Measurements from ENCODE around the gene CCDC136. TPM values are rescaled to one million over a fixed set of nuclear protein-coding genes. Genes with fewer than 3 reads are reported as not detected.
A peak's percentile ranks its signal among the peaks of the same experiment; 100 is the strongest.

Gene CCDC136
- total RNA-seq, 3 donors from 2014 or later = 6.4 to 9.5 (median 9.4) TPM

DNA sequence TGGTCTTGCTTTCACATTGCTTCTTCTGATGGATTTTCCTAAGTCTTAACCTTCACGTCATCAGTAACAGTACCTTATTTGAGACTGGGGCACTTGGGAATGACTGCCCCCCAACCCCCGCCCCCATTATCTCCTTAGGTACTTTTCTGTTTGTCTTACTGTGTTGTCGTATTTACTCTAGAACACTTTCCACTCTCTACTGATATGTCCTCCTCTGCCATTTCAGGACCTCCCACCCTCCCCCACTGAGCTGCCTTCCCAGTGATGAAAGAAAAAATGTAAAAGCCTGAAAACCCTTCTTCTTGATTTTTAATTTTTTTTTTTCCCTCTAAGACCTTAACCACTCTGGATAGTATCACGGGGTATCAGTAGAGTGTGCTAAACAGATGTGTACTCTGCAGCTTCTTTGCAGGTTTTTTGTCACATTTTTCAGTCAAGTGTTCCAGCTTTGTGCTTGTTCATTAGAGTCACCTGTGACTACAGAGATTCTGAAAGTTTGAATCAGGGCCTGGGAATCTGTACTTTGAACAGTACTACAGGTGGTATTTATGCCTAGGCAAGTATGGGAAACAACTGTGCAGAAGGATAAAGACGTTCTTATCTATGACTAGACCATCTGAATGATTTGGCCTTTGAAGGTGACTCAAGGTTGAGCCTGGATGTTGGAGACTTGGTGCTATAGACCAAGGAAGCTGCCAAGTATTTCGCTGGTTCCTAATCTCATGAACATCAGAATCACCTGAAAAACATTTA lies 44.3 kb upstream of the CCDC136 start:
- H3K4me1 ChIP-seq = no peaks in the 10 kb centered on the region
- H3K27me3 ChIP-seq = no peaks in the 10 kb centered on the region
- H3K27ac ChIP-seq = no peak overlapping the region
- no peak for DNase-seq (ENCODE audit: low spot score in 2 of 2)
- H3K4me3 ChIP-seq = no peak overlapping the region
- intact Hi-C loops (cut with DNase I; ENCODE audit: low total_unique reads) = no loop called here
- no peaks in the 10 kb centered on the region for H3K36me3 ChIP-seq
- no peaks in the 10 kb centered on the region for H3K9me3 ChIP-seq
- TF ChIP-seq, protein P1, sequence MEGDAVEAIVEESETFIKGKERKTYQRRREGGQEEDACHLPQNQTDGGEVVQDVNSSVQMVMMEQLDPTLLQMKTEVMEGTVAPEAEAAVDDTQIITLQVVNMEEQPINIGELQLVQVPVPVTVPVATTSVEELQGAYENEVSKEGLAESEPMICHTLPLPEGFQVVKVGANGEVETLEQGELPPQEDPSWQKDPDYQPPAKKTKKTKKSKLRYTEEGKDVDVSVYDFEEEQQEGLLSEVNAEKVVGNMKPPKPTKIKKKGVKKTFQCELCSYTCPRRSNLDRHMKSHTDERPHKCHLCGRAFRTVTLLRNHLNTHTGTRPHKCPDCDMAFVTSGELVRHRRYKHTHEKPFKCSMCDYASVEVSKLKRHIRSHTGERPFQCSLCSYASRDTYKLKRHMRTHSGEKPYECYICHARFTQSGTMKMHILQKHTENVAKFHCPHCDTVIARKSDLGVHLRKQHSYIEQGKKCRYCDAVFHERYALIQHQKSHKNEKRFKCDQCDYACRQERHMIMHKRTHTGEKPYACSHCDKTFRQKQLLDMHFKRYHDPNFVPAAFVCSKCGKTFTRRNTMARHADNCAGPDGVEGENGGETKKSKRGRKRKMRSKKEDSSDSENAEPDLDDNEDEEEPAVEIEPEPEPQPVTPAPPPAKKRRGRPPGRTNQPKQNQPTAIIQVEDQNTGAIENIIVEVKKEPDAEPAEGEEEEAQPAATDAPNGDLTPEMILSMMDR (IDR thresholded peaks at IDR 0.05) = no peak
- TF ChIP-seq POLR2AphosphoS5 (IDR thresholded peaks at IDR 0.05) = no peak
- no peak for TF ChIP-seq POLR2A (IDR thresholded peaks at IDR 0.05)

DNA sequence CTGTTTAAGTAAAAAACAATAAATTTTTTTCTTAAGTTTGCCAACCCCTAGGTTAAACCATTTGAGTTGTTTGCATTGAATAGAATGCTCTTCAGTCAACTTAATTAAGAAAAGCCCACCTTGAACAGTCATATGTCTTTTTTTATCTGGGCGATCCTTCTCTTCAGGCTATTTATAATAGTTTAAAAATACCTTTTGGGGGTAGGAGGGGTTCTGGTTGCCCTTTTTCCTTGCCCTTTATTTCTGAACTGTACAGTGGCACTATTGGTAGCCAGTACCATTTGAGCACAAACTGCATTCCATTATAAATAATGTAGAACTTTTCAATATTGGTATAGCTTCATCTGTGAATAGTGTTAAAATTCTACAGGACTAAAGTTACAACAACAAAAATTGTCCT lies 39.5 kb upstream of the CCDC136 start:
- no peak overlapping the region for H3K4me3 ChIP-seq
- no peaks in the 10 kb centered on the region for H3K27me3 ChIP-seq
- no peak overlapping the region for H3K27ac ChIP-seq
- no peak for DNase-seq (ENCODE audit: low spot score in 2 of 2)
- TF ChIP-seq POLR2A (IDR thresholded peaks at IDR 0.05) (no peak), POLR2AphosphoS5 (IDR thresholded peaks at IDR 0.05) (no peak)
- TF ChIP-seq, protein P1 (IDR thresholded peaks at IDR 0.05) = no peak
- no peaks in the 10 kb centered on the region for H3K36me3 ChIP-seq
- H3K4me1 ChIP-seq = no peaks in the 10 kb centered on the region
- H3K9me3 ChIP-seq = no peaks in the 10 kb centered on the region
- intact Hi-C loops (cut with DNase I; ENCODE audit: low total_unique reads) = no loop called here

DNA sequence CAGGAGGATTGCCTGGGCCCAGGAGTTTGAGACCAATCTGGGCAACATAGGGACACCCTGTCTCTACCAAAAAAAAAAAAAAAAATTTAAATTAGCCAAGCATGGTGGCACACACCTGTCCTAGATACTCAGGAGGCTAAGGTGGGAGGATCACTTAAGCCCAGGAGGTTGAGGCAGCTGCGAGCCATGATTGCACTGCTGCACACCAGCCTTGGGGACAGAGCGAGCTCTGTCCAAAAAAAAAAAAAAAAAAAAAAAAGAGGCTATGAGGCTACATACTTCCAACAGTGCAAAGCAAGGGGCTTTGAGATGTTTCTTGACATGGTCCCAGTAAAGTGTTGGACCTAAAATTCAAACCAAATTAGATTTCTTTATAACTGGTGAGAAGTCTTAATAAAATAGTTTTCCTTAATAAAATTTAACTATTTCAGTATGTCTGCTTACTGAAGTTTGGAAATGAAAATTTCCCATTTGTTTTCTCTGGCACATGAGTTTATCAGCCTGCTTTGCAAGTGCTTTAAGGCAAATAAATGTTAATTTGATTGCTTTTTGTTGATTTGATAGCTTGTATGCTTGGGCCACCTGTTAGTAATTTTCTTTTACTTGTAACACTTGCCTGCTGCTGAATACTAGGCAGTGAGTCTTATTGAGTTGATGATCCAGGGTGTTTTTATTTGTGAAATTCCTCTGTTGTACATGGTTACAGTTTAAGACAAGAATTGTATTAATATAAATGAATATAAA lies 36.5 kb upstream of the CCDC136 start:
- Histone ChIP-seq H3K9me3 (no peaks in the 10 kb centered on the region), H3K27ac (peak overlapping the region in 1 of 2 donors; percentile 40), H3K4me3 (no peak overlapping the region), H3K36me3 (no peaks in the 10 kb centered on the region), H3K27me3 (no peaks in the 10 kb centered on the region), H3K4me1 (no peaks in the 10 kb centered on the region)
- intact Hi-C loops (cut with DNase I; ENCODE audit: low total_unique reads) = no loop called here
- DNase-seq (ENCODE audit: low spot score in 2 of 2) = no peak
- TF ChIP-seq, protein P1 (IDR thresholded peaks at IDR 0.05) = no peak
- TF ChIP-seq POLR2AphosphoS5 (IDR thresholded peaks at IDR 0.05) (no peak), POLR2A (IDR thresholded peaks at IDR 0.05) (no peak)

DNA sequence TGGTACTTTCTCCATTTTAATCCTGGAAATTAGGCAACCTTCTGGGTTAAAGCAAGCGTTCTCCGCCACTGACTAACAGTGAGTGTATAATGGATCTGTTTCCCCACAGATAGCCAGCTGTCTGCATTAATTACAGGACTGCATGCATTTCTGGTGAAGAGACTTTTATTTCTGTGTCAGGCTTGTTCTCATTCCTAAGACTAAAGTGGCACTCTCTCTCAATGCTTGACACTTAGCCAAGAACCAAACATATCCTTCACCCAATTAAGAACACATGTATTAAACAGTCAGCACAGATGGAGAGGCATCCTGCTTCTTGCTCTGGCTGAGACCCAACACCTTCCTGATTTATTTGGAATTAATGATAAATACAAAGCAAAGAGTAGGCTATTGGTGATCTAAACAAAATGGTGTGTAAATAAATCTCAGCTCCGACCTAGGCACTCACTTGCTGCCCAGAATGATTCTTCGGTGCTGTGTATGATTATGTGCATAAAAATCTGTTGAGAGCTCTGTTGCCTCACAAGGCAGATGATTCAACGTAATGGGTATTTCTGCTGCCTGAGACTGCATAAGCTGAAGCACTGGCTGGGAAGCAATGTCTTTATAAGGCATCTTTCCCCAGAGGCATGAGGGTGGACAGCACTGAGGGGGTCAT lies 35.8 kb upstream of the CCDC136 start:
- intact Hi-C loops (cut with DNase I; ENCODE audit: low total_unique reads) = no loop called here
- no peak for DNase-seq (ENCODE audit: low spot score in 2 of 2)
- H3K9me3 ChIP-seq = no peaks in the 10 kb centered on the region
- no peak overlapping the region for H3K4me3 ChIP-seq
- H3K36me3 ChIP-seq = peaks cover 6% of the 10 kb centered on the region
- no peaks in the 10 kb centered on the region for H3K27me3 ChIP-seq
- no peaks in the 10 kb centered on the region for H3K4me1 ChIP-seq
- H3K27ac ChIP-seq = peak overlapping the region in 1 of 2 donors; percentile 40
- TF ChIP-seq POLR2AphosphoS5 (IDR thresholded peaks at IDR 0.05) (no peak), POLR2A (IDR thresholded peaks at IDR 0.05) (no peak)
- TF ChIP-seq, protein P1 (IDR thresholded peaks at IDR 0.05) = no peak

DNA sequence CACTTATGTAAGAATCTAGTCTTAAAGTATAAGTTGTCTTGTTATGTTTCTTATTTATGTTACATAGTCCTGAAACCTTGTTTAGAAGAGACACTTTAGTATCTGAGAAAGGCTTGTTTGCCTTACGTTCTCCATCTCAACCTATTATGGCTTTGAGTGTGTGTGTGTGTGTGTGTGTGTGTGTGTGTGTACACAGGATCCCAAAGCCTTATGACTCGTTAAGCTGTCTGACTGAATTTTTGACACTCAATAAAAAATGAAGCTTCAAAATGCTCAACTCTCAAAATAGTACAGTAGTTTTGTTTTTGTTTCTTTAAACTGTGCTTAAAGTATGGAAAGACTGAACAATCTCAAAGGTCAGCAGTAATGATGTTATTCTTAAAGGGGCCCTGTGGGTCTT lies 34.6 kb upstream of the CCDC136 start:
- DNase-seq (ENCODE audit: low spot score in 2 of 2) = no peak
- Histone ChIP-seq H3K36me3 (peaks cover 10% of the 10 kb centered on the region), H3K27ac (no peak overlapping the region), H3K9me3 (no peaks in the 10 kb centered on the region), H3K4me3 (no peak overlapping the region), H3K4me1 (no peaks in the 10 kb centered on the region), H3K27me3 (no peaks in the 10 kb centered on the region)
- intact Hi-C loops (cut with DNase I; ENCODE audit: low total_unique reads) = no loop called here
- TF ChIP-seq POLR2AphosphoS5 (IDR thresholded peaks at IDR 0.05) (no peak), POLR2A (IDR thresholded peaks at IDR 0.05) (no peak)
- TF ChIP-seq, protein P1 (IDR thresholded peaks at IDR 0.05) = no peak

All from breast epithelium (tissue), 4 donors.